Neuronal stem cell (in vitro differentiated cells): Measurements from ENCODE around the gene CNTN5.

ENCODE experiments used
- DNase-seq: peaks from one replicate; pipeline ENCODE4 v3.0.0-alpha.2; 2013; ENCODE audit warnings: low spot score
- H2AFZ ChIP-seq: one replicate; pipeline ENCODE4 v1.6.1; 2013; ENCODE audit warnings: mild to moderate bottlenecking, low read length, inconsistent platforms
- H2AK5ac ChIP-seq: 2 replicates; pipeline ENCODE4 v1.6.1; 2013; ENCODE audit warnings: low read depth, mild to moderate bottlenecking, inconsistent platforms, low read length, moderate library complexity, mixed read lengths
- H2BK120ac ChIP-seq: 2 replicates; pipeline ENCODE4 v1.6.1; 2013; ENCODE audit warnings: low read depth, mild to moderate bottlenecking, inconsistent platforms, low read length, moderate library complexity, mixed read lengths
- H2BK12ac ChIP-seq: one replicate; pipeline ENCODE4 v1.6.1; 2013; ENCODE audit warnings: low read length, inconsistent platforms
- H2BK15ac ChIP-seq: 2 replicates; pipeline ENCODE4 v1.6.1; 2013; ENCODE audit warnings: mild to moderate bottlenecking, low read length, inconsistent platforms, mixed read lengths
- H2BK5ac ChIP-seq: one replicate; pipeline ENCODE4 v1.6.1; 2013; ENCODE audit warnings: inconsistent platforms, mild to moderate bottlenecking, low read length, moderate library complexity
- H3K14ac ChIP-seq: one replicate; pipeline ENCODE4 v1.6.1; 2013; ENCODE audit warnings: low read length, inconsistent platforms
- H3K18ac ChIP-seq: 2 replicates; pipeline ENCODE4 v1.6.1; 2013; ENCODE audit warnings: low read length, inconsistent platforms
- H3K23ac ChIP-seq: 2 replicates; pipeline ENCODE4 v1.6.1; 2013; ENCODE audit warnings: low read depth, mild to moderate bottlenecking, mixed read lengths, low read length, inconsistent platforms; ENCODE audit not compliant: poor library complexity
- H3K27ac ChIP-seq: replicated peaks from 3 replicates; pipeline ENCODE4 v1.5.1; 2013; ENCODE audit warnings: low read length, inconsistent platforms
- H3K27me3 ChIP-seq, 3 experiments: 2 replicates each; pipeline ENCODE4 v1.6.1; 2013; ENCODE audit warnings: low read length in 3 of 3, mild to moderate bottlenecking in 2 of 3, inconsistent platforms in 1 of 3, low read depth in 1 of 3, mixed read lengths in 1 of 3, moderate library complexity in 1 of 3; ENCODE audit not compliant: control insufficient read depth in 3 of 3, insufficient read depth in 3 of 3
- H3K36me3 ChIP-seq, 2 donors: replicated peaks in 1 of 2; 2 replicates each; pipeline ENCODE4 v1.6.1; 2013; ENCODE audit warnings: low read length in 2 of 2; ENCODE audit not compliant: control insufficient read depth in 2 of 2, insufficient read depth in 2 of 2
- H3K4ac ChIP-seq: 2 replicates; pipeline ENCODE4 v1.6.1; 2013; ENCODE audit warnings: inconsistent platforms, mild to moderate bottlenecking, low read length, moderate library complexity
- H3K4me1 ChIP-seq, 2 donors: 1 replicate in 1 of 2; 2 replicates in 1 of 2; pipeline ENCODE4 v1.6.1; 2013; ENCODE audit warnings: low read length in 2 of 2, low read depth in 1 of 2; ENCODE audit not compliant: control insufficient read depth in 2 of 2, insufficient read depth in 1 of 2
- H3K4me2 ChIP-seq: one replicate; pipeline ENCODE4 v1.6.1; 2013; ENCODE audit warnings: mild to moderate bottlenecking, low read length, inconsistent platforms; ENCODE audit not compliant: insufficient read depth, poor library complexity, severe bottlenecking
- H3K4me3 ChIP-seq, 2 donors: 2 replicates each; pipeline ENCODE4 v1.5.1; 2013; ENCODE audit warnings: low read length in 2 of 2, mild to moderate bottlenecking in 2 of 2, inconsistent platforms in 1 of 2, moderate library complexity in 1 of 2
- H3K79me1 ChIP-seq: one replicate; pipeline ENCODE4 v1.6.1; 2013; ENCODE audit warnings: low read depth, mild to moderate bottlenecking, inconsistent platforms, low read length, moderate library complexity
- H3K9ac ChIP-seq: one replicate; pipeline ENCODE4 v1.6.1; 2013; ENCODE audit warnings: mild to moderate bottlenecking, low read depth, low read length, inconsistent platforms; ENCODE audit not compliant: poor library complexity
- H3K9me3 ChIP-seq, 2 donors: replicated peaks in 1 of 2; 2 replicates each; pipeline versions ENCODE3 to v1.6.1; 2013; ENCODE audit warnings: low read length in 2 of 2, mild to moderate bottlenecking in 2 of 2, inconsistent platforms in 1 of 2, low read depth in 1 of 2, mixed read lengths in 1 of 2, moderate library complexity in 1 of 2; ENCODE audit not compliant: control insufficient read depth in 2 of 2, insufficient read depth in 1 of 2
- H4K8ac ChIP-seq: one replicate; pipeline ENCODE4 v1.6.1; 2013; ENCODE audit warnings: low read depth, mild to moderate bottlenecking, inconsistent platforms, low read length, moderate library complexity
- H4K91ac ChIP-seq: one replicate; pipeline ENCODE4 v1.6.1; 2013; ENCODE audit warnings: low read length, low read depth, mild to moderate bottlenecking, inconsistent platforms; ENCODE audit not compliant: poor library complexity
- WGBS, 2 donors: extraction: QIAGEN DNeasy Blood & Tissue Kit; methylation state at CpG; one replicate each; pipeline ENCODE4 v1.1.7; 2013; ENCODE audit warnings: missing lambda C conversion rate in 2 of 2, mixed read lengths in 1 of 2; ENCODE audit not compliant: insufficient read length in 2 of 2, insufficient replicate concordance in 1 of 2; ENCODE audit errors: extremely low coverage in 2 of 2; 5-methylcytosine and 5-hydroxymethylcytosine counted together

The CNTN5 gene

DNA sequence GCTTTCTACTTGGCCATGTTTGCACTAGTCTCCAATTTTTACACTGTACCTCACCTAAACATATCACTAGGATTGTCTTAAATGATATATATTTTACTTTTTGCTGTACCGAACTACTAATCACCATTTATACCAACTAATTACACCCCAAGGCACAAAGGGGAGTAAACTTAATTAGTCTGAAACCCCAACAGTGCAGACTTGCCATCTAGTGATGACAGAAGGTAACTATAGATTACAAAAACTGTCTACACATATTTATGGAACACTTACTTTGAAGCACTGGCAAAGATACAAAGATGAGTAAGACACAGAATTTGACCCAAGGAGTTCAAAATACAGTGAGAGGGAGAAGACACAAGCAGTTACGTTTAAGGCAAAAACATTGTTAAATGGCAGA is 139.7 kb downstream of the CNTN5 start:
- no peak overlapping the region for H2BK12ac ChIP-seq
- no peak overlapping the region for H2BK5ac ChIP-seq
- H3K4me3 ChIP-seq, result no peak overlapping the region
- no peaks in the 10 kb centered on the region for H3K36me3 ChIP-seq
- no peaks in the 10 kb centered on the region for H3K4me1 ChIP-seq
- no peak overlapping the region for H2BK120ac ChIP-seq
- no peak overlapping the region for H3K18ac ChIP-seq
- no peak overlapping the region for H4K8ac ChIP-seq
- no peak overlapping the region for H4K91ac ChIP-seq
- no peak overlapping the region for H3K14ac ChIP-seq
- no peak overlapping the region for H3K4me2 ChIP-seq
- H2BK15ac ChIP-seq, result no peak overlapping the region
- H3K9ac ChIP-seq, result no peak overlapping the region
- H2AK5ac ChIP-seq, result no peak overlapping the region
- H3K27ac ChIP-seq, result no peak overlapping the region
- no peak overlapping the region for H3K23ac ChIP-seq
- no peaks in the 10 kb centered on the region for H3K27me3 ChIP-seq
- H2AFZ ChIP-seq, result no peak overlapping the region
- no peak overlapping the region for H3K4ac ChIP-seq
- H3K79me1 ChIP-seq, result no peaks in the 10 kb centered on the region
- DNase-seq, result no peak
- WGBS, 2 donors, result no CpG with 5 or more reads among the region's 2 CpGs
- H3K9me3 ChIP-seq, result no peaks in the 10 kb centered on the region

DNA sequence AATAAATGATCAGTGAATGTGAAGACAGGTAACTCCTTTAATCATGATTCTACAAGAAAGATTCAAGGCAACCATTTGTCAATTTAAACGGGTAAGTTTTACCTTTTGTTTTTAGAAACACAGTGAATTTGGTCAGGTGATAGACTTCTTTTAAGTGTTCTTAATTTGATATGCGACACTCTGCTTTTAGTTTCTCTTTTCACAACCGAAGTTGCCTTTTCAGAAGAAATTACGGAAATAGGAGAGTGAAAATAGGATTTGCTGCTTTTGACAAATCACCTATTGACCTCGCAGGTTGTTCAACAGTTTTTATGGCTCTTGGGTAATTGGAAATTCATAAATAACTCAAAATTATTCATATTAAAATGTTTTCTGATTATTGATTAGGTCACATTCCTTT is 142.1 kb downstream of the CNTN5 start:
- no peaks in the 10 kb centered on the region for H3K4me1 ChIP-seq
- no peaks in the 10 kb centered on the region for H3K9me3 ChIP-seq
- H3K36me3 ChIP-seq, result no peaks in the 10 kb centered on the region
- no peak for DNase-seq
- no peak overlapping the region for H3K23ac ChIP-seq
- no peak overlapping the region for H2AK5ac ChIP-seq
- no peak overlapping the region for H4K91ac ChIP-seq
- no peak overlapping the region for H2BK5ac ChIP-seq
- H3K27me3 ChIP-seq, result no peaks in the 10 kb centered on the region
- no peak overlapping the region for H2BK120ac ChIP-seq
- H3K27ac ChIP-seq, result no peak overlapping the region
- no peak overlapping the region for H3K9ac ChIP-seq
- no peak overlapping the region for H3K14ac ChIP-seq
- no peak overlapping the region for H3K4ac ChIP-seq
- no peak overlapping the region for H3K4me2 ChIP-seq
- no peak overlapping the region for H2BK12ac ChIP-seq
- no CpG with 5 or more reads among the region's 5 CpGs for WGBS, 2 donors
- no peak overlapping the region for H2AFZ ChIP-seq
- no peak overlapping the region for H4K8ac ChIP-seq
- no peak overlapping the region for H3K18ac ChIP-seq
- no peak overlapping the region for H3K4me3 ChIP-seq
- H2BK15ac ChIP-seq, result no peak overlapping the region
- no peaks in the 10 kb centered on the region for H3K79me1 ChIP-seq

DNA sequence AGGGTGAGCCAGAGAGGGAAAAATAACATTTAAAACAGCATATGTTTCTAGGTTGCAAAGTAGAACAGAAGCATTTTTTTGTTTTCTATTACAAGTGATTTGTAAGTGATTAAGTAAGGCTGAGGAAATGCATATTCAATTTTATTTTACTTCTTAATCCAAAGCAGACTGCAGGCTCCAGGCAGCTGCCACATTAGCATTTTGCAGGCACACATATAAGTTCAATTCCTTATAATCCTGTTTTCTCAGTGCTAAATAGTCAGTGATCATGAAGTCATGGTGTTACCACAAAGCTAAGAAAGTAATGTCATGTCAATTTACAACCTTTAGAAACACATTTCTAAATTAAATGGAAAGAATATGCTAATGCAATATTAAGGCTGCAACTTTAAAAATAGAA is 149.8 kb downstream of the CNTN5 start:
- Histone ChIP-seq H3K9ac (no peak overlapping the region), H3K18ac (no peak overlapping the region), H2BK15ac (no peak overlapping the region), H3K36me3 (no peaks in the 10 kb centered on the region), H2AK5ac (no peak overlapping the region), H3K4me2 (no peak overlapping the region), H3K27me3 (no peaks in the 10 kb centered on the region), H3K79me1 (no peaks in the 10 kb centered on the region), H2BK12ac (no peak overlapping the region), H3K9me3 (no peaks in the 10 kb centered on the region), H2AFZ (no peak overlapping the region), H2BK5ac (no peak overlapping the region), H3K4me1 (no peaks in the 10 kb centered on the region), H3K27ac (no peak overlapping the region), H4K8ac (no peak overlapping the region), H3K14ac (no peak overlapping the region), H3K23ac (no peak overlapping the region), H3K4ac (no peak overlapping the region), H4K91ac (no peak overlapping the region), H2BK120ac (no peak overlapping the region), H3K4me3 (no peak overlapping the region)
- DNase-seq, result no peak

DNA sequence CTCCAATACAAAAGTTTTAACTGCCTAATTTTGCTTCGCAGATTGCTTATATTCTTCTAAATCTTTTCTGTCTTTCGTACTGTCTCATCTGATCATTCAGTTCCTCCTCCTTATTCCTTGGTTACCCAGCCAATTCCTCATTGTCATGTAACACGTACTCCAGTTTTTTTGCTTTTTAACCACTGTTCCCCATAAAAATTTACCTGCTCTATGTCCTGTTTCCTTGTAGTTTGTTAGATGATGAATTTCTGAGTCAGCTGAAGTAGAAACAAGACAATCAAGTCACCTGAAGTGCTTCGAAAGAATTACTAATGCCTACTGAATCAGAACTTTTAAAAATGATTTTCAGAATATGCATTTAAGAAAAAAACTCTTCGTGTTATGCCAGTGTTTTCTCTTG is 150.6 kb downstream of the CNTN5 start:
- Histone ChIP-seq H3K4ac (no peak overlapping the region), H4K91ac (no peak overlapping the region), H3K18ac (no peak overlapping the region), H3K9me3 (no peaks in the 10 kb centered on the region), H3K27me3 (no peaks in the 10 kb centered on the region), H2AK5ac (no peak overlapping the region), H3K9ac (no peak overlapping the region), H2BK5ac (no peak overlapping the region), H3K36me3 (no peaks in the 10 kb centered on the region), H2BK12ac (no peak overlapping the region), H2BK15ac (no peak overlapping the region), H4K8ac (no peak overlapping the region), H3K4me3 (no peak overlapping the region), H3K4me2 (no peak overlapping the region), H3K27ac (no peak overlapping the region), H3K14ac (no peak overlapping the region), H3K4me1 (no peaks in the 10 kb centered on the region), H2BK120ac (no peak overlapping the region), H2AFZ (no peak overlapping the region), H3K23ac (no peak overlapping the region), H3K79me1 (no peaks in the 10 kb centered on the region)
- WGBS, 2 donors, result no CpG with 5 or more reads among the region's 5 CpGs
- DNase-seq, result no peak
